Left ventricle myocardium inferior (tissue), 1 donor: ENCODE results near the gene MTMR3. TPM values are rescaled to one million over a fixed set of nuclear protein-coding genes. Genes with fewer than 3 reads are reported as not detected.

Experiments used
- DNase-seq: peaks from one replicate; pipeline ENCODE4 v3.0.0-alpha.2; 2020
- H3K27ac ChIP-seq: fragments of 200-600 bp; replicated peaks from 2 replicates; pipeline ENCODE4 v1.8.0; 2021
- H3K27me3 ChIP-seq: fragments of 200-600 bp; 2 replicates; pipeline ENCODE4 v1.8.0; 2021; ENCODE audit warnings: low read depth
- H3K36me3 ChIP-seq: fragments of 200-600 bp; 2 replicates; pipeline ENCODE4 v1.8.0; 2021
- H3K4me1 ChIP-seq: fragments of 200-600 bp; 2 replicates; pipeline ENCODE4 v1.8.0; 2021
- H3K4me3 ChIP-seq: fragments of 200-600 bp; 2 replicates; pipeline ENCODE4 v1.8.0; 2021; ENCODE audit warnings: mild to moderate bottlenecking, moderate library complexity
- H3K9me3 ChIP-seq: fragments of 200-600 bp; replicated peaks from 2 replicates; pipeline ENCODE4 v1.8.0; 2021
- intact Hi-C: fragments of 100-400 bp; cut with micrococcal nuclease; formaldehyde crosslinking; loops from one replicate; pipeline ENCODE4 v1.11.0; 2022
- total RNA-seq: library from RNA; stranded (reverse); fragmentation: NEBNext Ultra II Directional; extraction: Animal tissue kit (Norgen Biotek cat#: 25700); gene quantifications from one replicate; pipeline ENCODE4 v1.2.1, GENCODE V29; 2021
- TF ChIP-seq, protein P1 (sequence below): fragments of 200-600 bp; IDR thresholded peaks from 2 replicates; pipeline ENCODE4 v1.8.0; 2021; ENCODE audit warnings: antibody characterized with exemption, mild to moderate bottlenecking, borderline replicate concordance
- donor health status: DM: no; HTN: yes; CAD: no; lungs with severe emphysema.

The MTMR3 gene
- total RNA-seq, 1 donor from 2014 or later = 31.3 TPM

DNA sequence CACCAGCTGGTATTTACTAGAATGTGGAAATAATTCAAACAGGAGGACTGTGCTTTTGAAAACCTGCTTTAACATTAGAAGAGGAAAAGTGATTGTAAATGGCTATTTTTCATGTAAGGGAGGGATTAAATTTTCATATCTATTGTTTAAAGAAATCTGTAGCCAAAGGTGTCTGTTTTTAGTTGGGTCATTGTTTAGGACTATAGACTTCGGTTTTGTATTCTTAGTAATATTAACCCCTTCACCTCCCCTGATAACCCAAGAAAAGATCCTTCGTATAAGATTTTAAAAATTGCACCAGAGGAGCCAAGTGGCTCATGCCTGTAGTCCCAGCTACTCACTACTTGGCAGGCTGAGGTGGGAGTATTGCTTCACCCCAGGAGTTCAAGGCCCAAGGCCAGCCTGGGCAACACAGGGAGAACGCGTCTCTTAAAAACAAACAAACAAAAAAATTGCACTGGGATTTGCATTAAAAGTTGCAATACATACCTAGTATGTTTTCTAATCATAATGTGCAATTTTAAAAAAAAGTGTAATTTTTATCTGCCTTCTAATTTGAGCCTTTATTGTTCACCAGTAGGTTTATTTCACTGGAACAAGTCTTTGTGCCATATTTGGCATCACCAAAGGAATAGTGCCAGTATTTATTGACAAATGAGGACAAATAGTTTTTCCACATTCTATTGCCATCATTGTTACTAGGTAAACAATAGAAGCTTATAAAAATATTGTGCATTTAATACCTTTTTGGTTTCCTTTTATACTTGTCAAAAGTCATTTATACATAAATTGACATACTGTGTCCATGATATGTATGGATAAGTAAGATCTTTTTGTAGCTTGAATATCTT is 34.3 kb downstream of the MTMR3 start:
- H3K9me3 ChIP-seq = no peaks in the 10 kb centered on the region
- TF ChIP-seq, protein P1, sequence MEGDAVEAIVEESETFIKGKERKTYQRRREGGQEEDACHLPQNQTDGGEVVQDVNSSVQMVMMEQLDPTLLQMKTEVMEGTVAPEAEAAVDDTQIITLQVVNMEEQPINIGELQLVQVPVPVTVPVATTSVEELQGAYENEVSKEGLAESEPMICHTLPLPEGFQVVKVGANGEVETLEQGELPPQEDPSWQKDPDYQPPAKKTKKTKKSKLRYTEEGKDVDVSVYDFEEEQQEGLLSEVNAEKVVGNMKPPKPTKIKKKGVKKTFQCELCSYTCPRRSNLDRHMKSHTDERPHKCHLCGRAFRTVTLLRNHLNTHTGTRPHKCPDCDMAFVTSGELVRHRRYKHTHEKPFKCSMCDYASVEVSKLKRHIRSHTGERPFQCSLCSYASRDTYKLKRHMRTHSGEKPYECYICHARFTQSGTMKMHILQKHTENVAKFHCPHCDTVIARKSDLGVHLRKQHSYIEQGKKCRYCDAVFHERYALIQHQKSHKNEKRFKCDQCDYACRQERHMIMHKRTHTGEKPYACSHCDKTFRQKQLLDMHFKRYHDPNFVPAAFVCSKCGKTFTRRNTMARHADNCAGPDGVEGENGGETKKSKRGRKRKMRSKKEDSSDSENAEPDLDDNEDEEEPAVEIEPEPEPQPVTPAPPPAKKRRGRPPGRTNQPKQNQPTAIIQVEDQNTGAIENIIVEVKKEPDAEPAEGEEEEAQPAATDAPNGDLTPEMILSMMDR = no peak
- H3K27ac ChIP-seq = no peak overlapping the region
- no peak overlapping the region for H3K4me3 ChIP-seq
- DNase-seq = no peak
- no peaks in the 10 kb centered on the region for H3K27me3 ChIP-seq
- intact Hi-C loops = no loop called here
- H3K36me3 ChIP-seq = no peaks in the 10 kb centered on the region
- peaks cover 67% of the 10 kb centered on the region for H3K4me1 ChIP-seq

DNA sequence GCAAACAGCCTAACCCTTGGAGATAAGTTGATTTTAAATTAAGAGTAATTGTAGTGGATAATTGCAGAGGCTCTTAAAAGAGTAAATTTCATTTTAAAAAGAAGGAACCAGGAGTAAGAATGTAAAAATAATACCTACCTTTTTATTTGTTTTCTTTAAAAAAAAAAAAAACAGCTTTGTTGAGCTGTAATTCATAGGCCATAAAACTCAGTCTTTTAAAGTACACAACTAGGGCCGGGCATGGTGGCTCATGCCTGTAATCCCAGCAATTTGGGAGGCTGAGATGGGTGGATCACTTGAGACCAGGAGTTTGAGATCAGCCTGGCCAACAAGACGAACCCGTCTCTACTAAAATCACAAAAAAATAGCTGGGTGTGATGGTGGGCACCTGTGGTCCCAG is 42.4 kb downstream of the MTMR3 start:
- no peaks in the 10 kb centered on the region for H3K36me3 ChIP-seq
- intact Hi-C loops = no loop called here
- no peak overlapping the region for H3K4me3 ChIP-seq
- TF ChIP-seq, protein P1 = no peak
- peaks cover 20% of the 10 kb centered on the region for H3K4me1 ChIP-seq
- H3K27me3 ChIP-seq = no peaks in the 10 kb centered on the region
- H3K27ac ChIP-seq = no peak overlapping the region
- DNase-seq = no peak
- peaks cover 8% of the 10 kb centered on the region for H3K9me3 ChIP-seq

DNA sequence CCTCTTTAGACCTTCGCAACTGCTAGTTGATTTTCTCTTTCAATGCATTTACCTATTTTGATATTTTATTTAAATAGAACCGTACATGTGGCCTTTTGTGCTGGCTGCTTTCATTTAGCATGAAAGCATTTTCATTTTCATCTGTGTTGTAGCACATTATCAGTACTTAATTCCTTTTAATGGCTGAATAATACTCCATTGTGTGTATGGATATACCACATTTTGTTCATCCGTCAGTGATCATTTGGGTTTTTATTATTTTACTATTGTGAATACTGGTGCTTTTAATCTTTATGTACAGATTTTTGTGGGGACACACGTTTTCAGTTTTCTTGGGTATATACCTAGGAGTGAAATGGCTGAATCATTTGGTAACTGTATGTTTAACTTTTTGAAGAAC is 43.1 kb downstream of the MTMR3 start:
- TF ChIP-seq, protein P1 = no peak
- H3K9me3 ChIP-seq = peaks cover 8% of the 10 kb centered on the region
- H3K4me3 ChIP-seq = no peak overlapping the region
- H3K36me3 ChIP-seq = no peaks in the 10 kb centered on the region
- H3K27me3 ChIP-seq = no peaks in the 10 kb centered on the region
- intact Hi-C loops = no loop called here
- peaks cover 20% of the 10 kb centered on the region for H3K4me1 ChIP-seq
- H3K27ac ChIP-seq = no peak overlapping the region
- DNase-seq = no peak

DNA sequence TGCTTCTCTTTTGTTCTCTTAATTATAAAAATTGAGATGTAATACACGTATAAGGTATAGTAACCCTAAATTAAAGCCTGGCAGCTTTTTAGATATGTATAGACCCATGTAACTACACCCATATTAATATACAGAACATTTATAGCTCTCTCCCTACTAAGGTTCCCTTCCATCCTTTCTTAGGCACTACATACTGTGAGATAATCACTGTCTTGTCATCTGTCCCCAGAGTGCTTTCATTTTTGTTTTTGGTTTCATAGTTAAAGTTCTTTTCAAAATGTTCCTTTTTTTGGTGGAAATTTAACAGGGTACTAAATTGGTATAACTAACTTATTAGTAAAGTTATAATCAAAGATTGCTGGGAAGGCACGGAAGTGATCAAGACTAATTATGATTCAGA is 49.2 kb downstream of the MTMR3 start:
- no peak for DNase-seq
- TF ChIP-seq, protein P1 = no peak
- Histone ChIP-seq H3K4me1 (peaks cover 46% of the 10 kb centered on the region), H3K36me3 (no peaks in the 10 kb centered on the region), H3K27ac (no peak overlapping the region), H3K9me3 (no peaks in the 10 kb centered on the region), H3K4me3 (no peak overlapping the region), H3K27me3 (no peaks in the 10 kb centered on the region)
- intact Hi-C loops = no loop called here

DNA sequence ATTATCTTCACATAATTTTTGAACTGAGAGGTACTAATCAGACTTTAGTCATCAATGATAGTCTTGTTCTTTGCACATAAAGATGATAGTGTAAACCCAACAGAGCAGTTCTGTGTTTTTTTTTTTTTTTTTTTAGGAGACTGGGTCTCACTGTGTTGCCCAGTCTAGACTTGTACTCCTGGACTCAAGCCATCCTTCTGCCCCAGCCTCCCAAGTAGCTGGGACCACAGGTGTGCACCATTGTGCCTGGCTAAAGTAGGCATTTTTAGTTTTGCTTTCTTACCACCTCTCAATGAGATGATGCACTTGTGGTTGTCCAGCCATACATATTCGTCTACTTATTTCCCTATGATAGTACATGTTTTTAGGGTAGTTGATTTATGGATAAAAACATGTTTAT is 50.6 kb downstream of the MTMR3 start:
- H3K4me1 ChIP-seq = peaks cover 58% of the 10 kb centered on the region
- no peaks in the 10 kb centered on the region for H3K27me3 ChIP-seq
- no peak for DNase-seq
- intact Hi-C loops = no loop called here
- TF ChIP-seq, protein P1 = no peak
- no peak overlapping the region for H3K4me3 ChIP-seq
- H3K36me3 ChIP-seq = no peaks in the 10 kb centered on the region
- no peak overlapping the region for H3K27ac ChIP-seq
- no peaks in the 10 kb centered on the region for H3K9me3 ChIP-seq
